Neural cell (in vitro differentiated cells): Measurements from ENCODE around the gene DLL1. TPM values are rescaled to one million over a fixed set of nuclear protein-coding genes. Genes with fewer than 3 reads are reported as not detected.

ENCODE experiments used
- H2AFZ ChIP-seq: fragments of 200-600, 300-800 bp; sonication (generic), shearing (Covaris generic); 2 replicates; pipeline ENCODE4 v1.6.0; 2014; ENCODE audit warnings: low read depth, mild to moderate bottlenecking, antibody characterized with exemption, low read length, moderate library complexity
- H3F3A ChIP-seq: fragments of 200-600 bp; shearing (Covaris generic); 2 replicates; pipeline ENCODE4 v1.6.1; 2016; ENCODE audit warnings: mild to moderate bottlenecking, moderate library complexity, mixed read lengths, antibody characterized with exemption, low read length; ENCODE audit not compliant: insufficient read depth, poor library complexity, severe bottlenecking
- H3K27ac ChIP-seq: fragments of 200-600, 300-800 bp; sonication (generic), shearing (Covaris generic); 2 replicates; pipeline ENCODE4 v1.5.1; 2014; ENCODE audit warnings: mild to moderate bottlenecking, low read length, moderate library complexity
- H3K27me3 ChIP-seq: fragments of 300-800, 200-600 bp; sonication (generic), shearing (Covaris generic); 2 replicates; pipeline ENCODE4 v1.6.0; 2014; ENCODE audit warnings: mild to moderate bottlenecking, low read depth, low read length, moderate library complexity; ENCODE audit not compliant: insufficient read depth
- H3K36me3 ChIP-seq: fragments of 300-800, 200-600 bp; sonication (generic), shearing (Covaris generic); 2 replicates; pipeline ENCODE4 v1.5.1; 2014; ENCODE audit warnings: mild to moderate bottlenecking, antibody characterized with exemption, low read length, moderate library complexity; ENCODE audit not compliant: insufficient read depth
- H3K4me2 ChIP-seq: fragments of 300-800, 200-600 bp; sonication (generic), shearing (Covaris generic); 2 replicates; pipeline ENCODE4 v1.6.0; 2014; ENCODE audit warnings: mild to moderate bottlenecking, low read length
- H3K4me3 ChIP-seq: fragments of 300-800, 200-600 bp; sonication (generic), shearing (Covaris generic); 2 replicates; pipeline ENCODE4 v1.5.1; 2014; ENCODE audit warnings: mild to moderate bottlenecking, low read length, moderate library complexity
- H3K79me2 ChIP-seq: fragments of 200-600 bp; shearing (Covaris generic); replicated peaks from 2 replicates; pipeline ENCODE4 v1.6.0; 2014; ENCODE audit warnings: mild to moderate bottlenecking, low read length, moderate library complexity; ENCODE audit not compliant: insufficient read depth
- H3K9ac ChIP-seq: fragments of 300-800, 200-600 bp; sonication (generic), shearing (Covaris generic); 2 replicates; pipeline ENCODE4 v1.6.1; 2016; ENCODE audit warnings: mild to moderate bottlenecking, low read length, mixed read lengths
- H3K9me2 ChIP-seq: fragments of 200-600 bp; shearing (Covaris generic); 2 replicates; pipeline ENCODE4 v1.6.1; 2016; ENCODE audit warnings: mild to moderate bottlenecking, low read length, mixed read lengths; ENCODE audit not compliant: insufficient read depth
- H3K9me3 ChIP-seq: fragments of 200-600, 300-800 bp; sonication (generic), shearing (Covaris generic); 2 replicates; pipeline ENCODE4 v1.6.1; 2016; ENCODE audit warnings: mild to moderate bottlenecking, mixed run types, low read length, moderate library complexity, mixed read lengths
- H4K20me1 ChIP-seq: fragments of 200-600 bp; shearing (Covaris generic); 2 replicates; pipeline ENCODE4 v1.6.1; 2016; ENCODE audit warnings: mild to moderate bottlenecking, mixed run types; ENCODE audit not compliant: insufficient read depth
- EP300 ChIP-seq: fragments of 450-650 bp; conservative IDR thresholded peaks from 2 replicates; pipeline ENCODE4 v1.6.1; 2014; ENCODE audit warnings: antibody characterized with exemption, mild to moderate bottlenecking, moderate library complexity; ENCODE audit not compliant: poor library complexity, severe bottlenecking
- EZH2 ChIP-seq: fragments of 200-600, 300-800 bp; shearing (Covaris generic), sonication (generic); IDR thresholded peaks from 2 replicates; pipeline ENCODE4 v1.6.1; 2014; ENCODE audit warnings: antibody characterized with exemption, low read length, borderline replicate concordance, mild to moderate bottlenecking; ENCODE audit not compliant: insufficient read depth, poor library complexity, severe bottlenecking
- MXI1 ChIP-seq: fragments of 450-650 bp; conservative IDR thresholded peaks from 2 replicates; pipeline ENCODE4 v1.6.1; 2014; ENCODE audit warnings: antibody characterized with exemption, mild to moderate bottlenecking; ENCODE audit not compliant: poor library complexity, severe bottlenecking
- POLR2AphosphoS5 ChIP-seq: IDR thresholded peaks from 2 replicates; pipeline ENCODE4 v1.6.1; 2012
- RAD21 ChIP-seq: fragments of 450-650 bp; conservative IDR thresholded peaks from 2 replicates; pipeline ENCODE4 v1.6.1; 2014; ENCODE audit warnings: antibody characterized with exemption, mild to moderate bottlenecking, moderate library complexity
- SMC3 ChIP-seq: fragments of 450-650 bp; conservative IDR thresholded peaks from 2 replicates; pipeline ENCODE4 v1.6.1; 2014; ENCODE audit warnings: antibody characterized with exemption, mild to moderate bottlenecking, moderate library complexity; ENCODE audit not compliant: poor library complexity
- TAF1 ChIP-seq: IDR thresholded peaks from 2 replicates; pipeline ENCODE4 v1.6.1; 2012; ENCODE audit warnings: low read depth
- polyA plus RNA-seq: library from polyadenylated mRNA; depleted of rRNA; stranded (reverse); fragments of >200 nt; gene quantifications from 2 replicates; pipeline ENCODE4 v1.2.3, GENCODE V29; 2014
- TF ChIP-seq, protein P1 (sequence below): IDR thresholded peaks from 2 replicates; pipeline ENCODE4 v1.6.1; 2012; ENCODE audit warnings: borderline replicate concordance
- TF ChIP-seq, protein P2 (sequence below): fragments of 450-650 bp; IDR thresholded peaks from 2 replicates; pipeline ENCODE4 v1.5.1; 2014; ENCODE audit warnings: antibody characterized with exemption, mild to moderate bottlenecking, moderate library complexity; ENCODE audit not compliant: poor library complexity, severe bottlenecking

The DLL1 gene
- polyA plus RNA-seq, 1 donor from 2014 or later = 26.1 TPM

DNA sequence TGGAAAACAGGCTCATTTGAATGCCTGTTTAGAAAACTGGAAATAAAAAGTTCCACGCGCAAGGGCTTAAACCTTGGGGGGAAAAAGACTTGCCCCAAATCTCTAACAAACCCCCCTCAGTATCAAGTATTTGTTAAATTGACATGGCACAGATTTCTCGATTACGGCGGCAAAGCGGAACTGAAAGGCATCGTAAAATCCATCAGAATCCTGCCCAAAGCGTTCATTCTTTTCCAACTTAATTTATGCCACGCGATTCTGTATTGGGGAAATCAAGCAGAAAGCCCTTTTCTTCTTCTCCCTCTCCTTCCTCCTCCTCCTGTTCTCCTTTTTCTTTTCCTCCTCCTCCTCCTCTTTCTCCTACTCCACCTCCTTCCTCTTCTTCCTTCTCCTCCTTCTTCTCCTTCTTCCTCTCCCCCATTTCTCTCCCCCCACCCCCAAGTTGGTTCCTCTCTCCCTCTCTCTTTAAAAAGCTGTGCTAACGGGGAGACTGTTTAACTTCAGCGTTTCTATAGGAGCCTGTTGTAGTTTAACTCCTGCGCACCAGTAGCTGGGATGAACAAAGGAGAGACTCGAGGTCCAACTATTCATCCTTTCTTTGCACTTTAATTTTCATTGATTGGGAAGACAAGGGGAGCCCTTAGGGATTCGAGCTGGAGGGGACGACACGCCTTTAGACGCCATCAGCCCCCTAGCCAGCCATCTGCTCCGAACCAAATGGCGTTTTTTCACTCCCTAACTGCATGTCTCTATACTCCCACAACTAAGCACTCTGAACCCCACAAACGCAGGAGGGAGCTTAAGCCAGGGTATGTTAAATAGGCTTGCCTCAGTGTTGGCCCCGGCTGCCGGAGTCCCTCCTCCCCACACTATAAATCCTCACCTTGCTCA lies 2.7 kb upstream of the DLL1 start:
- peak overlapping the region; percentile 97 for H3K4me3 ChIP-seq
- no peak overlapping the region for H2AFZ ChIP-seq
- no peaks in the 10 kb centered on the region for H3K9me2 ChIP-seq
- no peak overlapping the region for H3K27ac ChIP-seq
- no peak overlapping the region for H3K4me2 ChIP-seq
- H3K27me3 ChIP-seq = peaks cover 32% of the 10 kb centered on the region
- TF ChIP-seq, protein P1, sequence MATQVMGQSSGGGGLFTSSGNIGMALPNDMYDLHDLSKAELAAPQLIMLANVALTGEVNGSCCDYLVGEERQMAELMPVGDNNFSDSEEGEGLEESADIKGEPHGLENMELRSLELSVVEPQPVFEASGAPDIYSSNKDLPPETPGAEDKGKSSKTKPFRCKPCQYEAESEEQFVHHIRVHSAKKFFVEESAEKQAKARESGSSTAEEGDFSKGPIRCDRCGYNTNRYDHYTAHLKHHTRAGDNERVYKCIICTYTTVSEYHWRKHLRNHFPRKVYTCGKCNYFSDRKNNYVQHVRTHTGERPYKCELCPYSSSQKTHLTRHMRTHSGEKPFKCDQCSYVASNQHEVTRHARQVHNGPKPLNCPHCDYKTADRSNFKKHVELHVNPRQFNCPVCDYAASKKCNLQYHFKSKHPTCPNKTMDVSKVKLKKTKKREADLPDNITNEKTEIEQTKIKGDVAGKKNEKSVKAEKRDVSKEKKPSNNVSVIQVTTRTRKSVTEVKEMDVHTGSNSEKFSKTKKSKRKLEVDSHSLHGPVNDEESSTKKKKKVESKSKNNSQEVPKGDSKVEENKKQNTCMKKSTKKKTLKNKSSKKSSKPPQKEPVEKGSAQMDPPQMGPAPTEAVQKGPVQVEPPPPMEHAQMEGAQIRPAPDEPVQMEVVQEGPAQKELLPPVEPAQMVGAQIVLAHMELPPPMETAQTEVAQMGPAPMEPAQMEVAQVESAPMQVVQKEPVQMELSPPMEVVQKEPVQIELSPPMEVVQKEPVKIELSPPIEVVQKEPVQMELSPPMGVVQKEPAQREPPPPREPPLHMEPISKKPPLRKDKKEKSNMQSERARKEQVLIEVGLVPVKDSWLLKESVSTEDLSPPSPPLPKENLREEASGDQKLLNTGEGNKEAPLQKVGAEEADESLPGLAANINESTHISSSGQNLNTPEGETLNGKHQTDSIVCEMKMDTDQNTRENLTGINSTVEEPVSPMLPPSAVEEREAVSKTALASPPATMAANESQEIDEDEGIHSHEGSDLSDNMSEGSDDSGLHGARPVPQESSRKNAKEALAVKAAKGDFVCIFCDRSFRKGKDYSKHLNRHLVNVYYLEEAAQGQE = no peak
- no peak for TF ChIP-seq MXI1
- TF ChIP-seq SMC3 = no peak
- no peak for TF ChIP-seq TAF1
- TF ChIP-seq RAD21 = no peak
- TF ChIP-seq EZH2 = no peak
- TF ChIP-seq EP300 = no peak
- TF ChIP-seq, protein P2, sequence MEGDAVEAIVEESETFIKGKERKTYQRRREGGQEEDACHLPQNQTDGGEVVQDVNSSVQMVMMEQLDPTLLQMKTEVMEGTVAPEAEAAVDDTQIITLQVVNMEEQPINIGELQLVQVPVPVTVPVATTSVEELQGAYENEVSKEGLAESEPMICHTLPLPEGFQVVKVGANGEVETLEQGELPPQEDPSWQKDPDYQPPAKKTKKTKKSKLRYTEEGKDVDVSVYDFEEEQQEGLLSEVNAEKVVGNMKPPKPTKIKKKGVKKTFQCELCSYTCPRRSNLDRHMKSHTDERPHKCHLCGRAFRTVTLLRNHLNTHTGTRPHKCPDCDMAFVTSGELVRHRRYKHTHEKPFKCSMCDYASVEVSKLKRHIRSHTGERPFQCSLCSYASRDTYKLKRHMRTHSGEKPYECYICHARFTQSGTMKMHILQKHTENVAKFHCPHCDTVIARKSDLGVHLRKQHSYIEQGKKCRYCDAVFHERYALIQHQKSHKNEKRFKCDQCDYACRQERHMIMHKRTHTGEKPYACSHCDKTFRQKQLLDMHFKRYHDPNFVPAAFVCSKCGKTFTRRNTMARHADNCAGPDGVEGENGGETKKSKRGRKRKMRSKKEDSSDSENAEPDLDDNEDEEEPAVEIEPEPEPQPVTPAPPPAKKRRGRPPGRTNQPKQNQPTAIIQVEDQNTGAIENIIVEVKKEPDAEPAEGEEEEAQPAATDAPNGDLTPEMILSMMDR = no peak
- no peak for TF ChIP-seq POLR2AphosphoS5
- H3K9ac ChIP-seq = peak overlapping the region; percentile 28
- no peaks in the 10 kb centered on the region for H3K9me3 ChIP-seq
- peaks cover 3% of the 10 kb centered on the region for H3F3A ChIP-seq
- H4K20me1 ChIP-seq = peaks cover 8% of the 10 kb centered on the region
- H3K36me3 ChIP-seq = no peaks in the 10 kb centered on the region
- peaks cover 15% of the 10 kb centered on the region for H3K79me2 ChIP-seq

DNA sequence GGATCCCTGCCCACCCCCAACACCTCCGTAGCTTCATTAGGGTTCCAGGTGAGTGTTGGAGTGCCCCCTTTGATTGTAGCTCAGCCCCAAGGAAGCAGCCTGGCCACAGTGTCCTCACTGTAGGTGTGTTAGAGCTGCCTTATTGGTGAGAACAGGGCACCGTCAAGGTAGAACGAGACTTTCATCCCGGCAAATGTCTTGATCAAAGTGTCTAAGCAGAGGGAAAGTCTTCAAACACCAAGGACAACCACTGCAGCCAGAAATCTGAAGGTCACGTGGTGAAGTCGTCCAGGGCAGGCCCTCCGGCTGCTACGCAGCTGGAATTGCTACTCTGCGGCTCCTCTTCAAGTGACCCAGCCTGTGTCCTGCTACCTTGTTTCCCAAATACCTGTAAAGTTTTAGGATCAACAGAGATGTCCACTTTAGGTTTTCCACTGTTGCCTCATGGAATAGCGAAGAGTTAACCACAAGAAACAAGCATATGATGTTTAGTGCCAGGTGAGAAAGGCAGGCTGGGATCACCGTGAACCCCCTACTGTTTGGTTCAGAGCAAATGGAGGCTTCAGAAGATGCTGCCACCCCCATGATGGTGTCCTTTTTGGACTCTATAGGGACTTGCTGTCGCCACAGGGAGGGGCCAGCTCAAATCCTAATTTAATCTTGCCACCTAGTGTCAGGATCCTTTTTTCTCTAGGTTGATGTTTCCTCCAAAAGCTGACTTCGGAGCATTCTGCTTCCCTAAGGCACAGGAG lies 1.7 kb upstream of the DLL1 start:
- Histone ChIP-seq H2AFZ (no peak overlapping the region), H3K4me3 (peak overlapping the region; percentile 97), H3K9me3 (no peaks in the 10 kb centered on the region), H3F3A (peaks cover 3% of the 10 kb centered on the region), H3K79me2 (peaks cover 25% of the 10 kb centered on the region), H3K36me3 (no peaks in the 10 kb centered on the region), H3K9me2 (no peaks in the 10 kb centered on the region), H3K4me2 (peak overlapping the region; percentile 68), H3K9ac (peak overlapping the region; percentile 86), H4K20me1 (peaks cover 17% of the 10 kb centered on the region), H3K27ac (peak overlapping the region; percentile 84), H3K27me3 (peaks cover 32% of the 10 kb centered on the region)
- TF ChIP-seq, protein P2 = peak; percentile 31
- no peak for TF ChIP-seq EP300
- peak; percentile 35 for TF ChIP-seq SMC3
- TF ChIP-seq POLR2AphosphoS5 = no peak
- no peak for TF ChIP-seq TAF1
- TF ChIP-seq MXI1 = no peak
- TF ChIP-seq, protein P1 = no peak
- no peak for TF ChIP-seq EZH2
- TF ChIP-seq RAD21 = peak; percentile 28
